ENCODE results near the gene HSF5. TPM values are rescaled to one million over a fixed set of nuclear protein-coding genes. Genes with fewer than 3 reads are reported as not detected.
A peak's percentile ranks its signal among the peaks of the same experiment; 100 is the strongest.

Gene HSF5
- total and polyA plus RNA-seq, 2 of the 13 experiments (the other 11 are each of a cell fraction or from before 2014, with no cell fraction given) = not detected

DNA sequence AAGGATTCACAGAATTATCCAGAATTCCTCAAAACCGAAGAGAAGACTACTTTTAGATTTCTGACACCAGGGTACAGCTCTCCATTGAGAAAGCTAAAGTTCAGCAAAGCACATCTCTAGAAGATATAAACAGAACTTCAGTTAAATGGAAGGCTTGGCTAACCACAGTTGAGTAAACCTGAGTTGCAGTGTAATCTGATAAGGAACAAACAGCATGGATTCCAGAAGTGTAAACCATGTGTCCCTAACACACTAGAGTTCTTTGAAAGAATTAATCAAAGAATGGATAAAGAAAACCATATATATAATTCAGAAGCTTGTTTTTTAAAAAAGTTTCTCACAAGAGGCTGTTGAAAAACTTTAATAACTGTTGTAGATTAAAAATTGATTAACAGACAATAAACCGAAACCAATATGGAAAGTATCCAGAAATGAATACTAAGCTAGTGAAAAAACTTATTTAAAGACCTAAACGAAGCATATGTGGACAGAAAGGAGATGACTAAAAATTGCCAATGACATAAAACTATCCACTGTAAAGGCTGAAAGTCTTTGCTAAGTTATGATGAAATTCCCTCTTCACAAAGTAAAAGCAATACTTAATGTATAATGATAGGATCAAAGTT is 75.1 kb downstream of the HSF5 start (continued):
- peak; percentile 30; the same call in 1 of the 2 replicates for TF ChIP-seq SMC3 (IDR thresholded peaks at IDR 0.05; ENCODE audit: low read length)
- peak in 1 of 2 experiments; percentile 57; a peak in 2 of 4 replicates for TF ChIP-seq KLF16 (CRISPR knock-in tag; IDR thresholded peaks at IDR 0.05)
- TF ChIP-seq FOXO1 (CRISPR knock-in tag; IDR thresholded peaks at IDR 0.05) = peak; percentile 59; the same call in 1 of the 2 replicates
- TF ChIP-seq, protein P1, sequence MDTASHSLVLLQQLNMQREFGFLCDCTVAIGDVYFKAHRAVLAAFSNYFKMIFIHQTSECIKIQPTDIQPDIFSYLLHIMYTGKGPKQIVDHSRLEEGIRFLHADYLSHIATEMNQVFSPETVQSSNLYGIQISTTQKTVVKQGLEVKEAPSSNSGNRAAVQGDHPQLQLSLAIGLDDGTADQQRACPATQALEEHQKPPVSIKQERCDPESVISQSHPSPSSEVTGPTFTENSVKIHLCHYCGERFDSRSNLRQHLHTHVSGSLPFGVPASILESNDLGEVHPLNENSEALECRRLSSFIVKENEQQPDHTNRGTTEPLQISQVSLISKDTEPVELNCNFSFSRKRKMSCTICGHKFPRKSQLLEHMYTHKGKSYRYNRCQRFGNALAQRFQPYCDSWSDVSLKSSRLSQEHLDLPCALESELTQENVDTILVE (CRISPR knock-in tag; IDR thresholded peaks at IDR 0.05) = 0 out of 2 replicates have a peak, but pooled peaks have one; percentile 50
- TF ChIP-seq PCBP2 (optimal IDR thresholded peaks at IDR 0.05; ENCODE audit: low read depth, low read length, poor library complexity, severe bottlenecking) = no peak
- TF ChIP-seq RELA (CRISPR knock-in tag; IDR thresholded peaks at IDR 0.05) = no peak
- no peak for TF ChIP-seq PHF20 (CRISPR knock-in tag; IDR thresholded peaks at IDR 0.05)
- peak; percentile 65 for TF ChIP-seq RBM22 (optimal IDR thresholded peaks at IDR 0.05; ENCODE audit: low read length)
- TF ChIP-seq ZNF83 (CRISPR knock-in tag; IDR thresholded peaks at IDR 0.05; ENCODE audit: borderline replicate concordance) = no peak
- no peak for TF ChIP-seq FOXP1 (IDR thresholded peaks at IDR 0.05)
- peak; percentile 88 for TF ChIP-seq FOXP1 (CRISPR knock-in tag; IDR thresholded peaks at IDR 0.05)
- TF ChIP-seq ZFP36 (IDR thresholded peaks at IDR 0.05; ENCODE audit: borderline replicate concordance, low read depth, low read length, partially characterized antibody) = no peak
- 0 out of 2 replicates have a peak, but pooled peaks have one; percentile 47 for TF ChIP-seq ELF4 (CRISPR knock-in tag; IDR thresholded peaks at IDR 0.05; ENCODE audit: borderline replicate concordance)
- TF ChIP-seq, protein P2, sequence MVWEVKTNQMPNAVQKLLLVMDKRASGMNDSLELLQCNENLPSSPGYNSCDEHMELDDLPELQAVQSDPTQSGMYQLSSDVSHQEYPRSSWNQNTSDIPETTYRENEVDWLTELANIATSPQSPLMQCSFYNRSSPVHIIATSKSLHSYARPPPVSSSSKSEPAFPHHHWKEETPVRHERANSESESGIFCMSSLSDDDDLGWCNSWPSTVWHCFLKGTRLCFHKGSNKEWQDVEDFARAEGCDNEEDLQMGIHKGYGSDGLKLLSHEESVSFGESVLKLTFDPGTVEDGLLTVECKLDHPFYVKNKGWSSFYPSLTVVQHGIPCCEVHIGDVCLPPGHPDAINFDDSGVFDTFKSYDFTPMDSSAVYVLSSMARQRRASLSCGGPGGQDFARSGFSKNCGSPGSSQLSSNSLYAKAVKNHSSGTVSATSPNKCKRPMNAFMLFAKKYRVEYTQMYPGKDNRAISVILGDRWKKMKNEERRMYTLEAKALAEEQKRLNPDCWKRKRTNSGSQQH (CRISPR knock-in tag; IDR thresholded peaks at IDR 0.05; ENCODE audit: low read depth) = peak; percentile 71; the same call in 1 of the 2 replicates
- TF ChIP-seq, protein P3, sequence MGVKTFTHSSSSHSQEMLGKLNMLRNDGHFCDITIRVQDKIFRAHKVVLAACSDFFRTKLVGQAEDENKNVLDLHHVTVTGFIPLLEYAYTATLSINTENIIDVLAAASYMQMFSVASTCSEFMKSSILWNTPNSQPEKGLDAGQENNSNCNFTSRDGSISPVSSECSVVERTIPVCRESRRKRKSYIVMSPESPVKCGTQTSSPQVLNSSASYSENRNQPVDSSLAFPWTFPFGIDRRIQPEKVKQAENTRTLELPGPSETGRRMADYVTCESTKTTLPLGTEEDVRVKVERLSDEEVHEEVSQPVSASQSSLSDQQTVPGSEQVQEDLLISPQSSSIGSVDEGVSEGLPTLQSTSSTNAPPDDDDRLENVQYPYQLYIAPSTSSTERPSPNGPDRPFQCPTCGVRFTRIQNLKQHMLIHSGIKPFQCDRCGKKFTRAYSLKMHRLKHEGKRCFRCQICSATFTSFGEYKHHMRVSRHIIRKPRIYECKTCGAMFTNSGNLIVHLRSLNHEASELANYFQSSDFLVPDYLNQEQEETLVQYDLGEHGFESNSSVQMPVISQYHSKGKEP (CRISPR knock-in tag; IDR thresholded peaks at IDR 0.05) = no peak
- TF ChIP-seq, protein P4, sequence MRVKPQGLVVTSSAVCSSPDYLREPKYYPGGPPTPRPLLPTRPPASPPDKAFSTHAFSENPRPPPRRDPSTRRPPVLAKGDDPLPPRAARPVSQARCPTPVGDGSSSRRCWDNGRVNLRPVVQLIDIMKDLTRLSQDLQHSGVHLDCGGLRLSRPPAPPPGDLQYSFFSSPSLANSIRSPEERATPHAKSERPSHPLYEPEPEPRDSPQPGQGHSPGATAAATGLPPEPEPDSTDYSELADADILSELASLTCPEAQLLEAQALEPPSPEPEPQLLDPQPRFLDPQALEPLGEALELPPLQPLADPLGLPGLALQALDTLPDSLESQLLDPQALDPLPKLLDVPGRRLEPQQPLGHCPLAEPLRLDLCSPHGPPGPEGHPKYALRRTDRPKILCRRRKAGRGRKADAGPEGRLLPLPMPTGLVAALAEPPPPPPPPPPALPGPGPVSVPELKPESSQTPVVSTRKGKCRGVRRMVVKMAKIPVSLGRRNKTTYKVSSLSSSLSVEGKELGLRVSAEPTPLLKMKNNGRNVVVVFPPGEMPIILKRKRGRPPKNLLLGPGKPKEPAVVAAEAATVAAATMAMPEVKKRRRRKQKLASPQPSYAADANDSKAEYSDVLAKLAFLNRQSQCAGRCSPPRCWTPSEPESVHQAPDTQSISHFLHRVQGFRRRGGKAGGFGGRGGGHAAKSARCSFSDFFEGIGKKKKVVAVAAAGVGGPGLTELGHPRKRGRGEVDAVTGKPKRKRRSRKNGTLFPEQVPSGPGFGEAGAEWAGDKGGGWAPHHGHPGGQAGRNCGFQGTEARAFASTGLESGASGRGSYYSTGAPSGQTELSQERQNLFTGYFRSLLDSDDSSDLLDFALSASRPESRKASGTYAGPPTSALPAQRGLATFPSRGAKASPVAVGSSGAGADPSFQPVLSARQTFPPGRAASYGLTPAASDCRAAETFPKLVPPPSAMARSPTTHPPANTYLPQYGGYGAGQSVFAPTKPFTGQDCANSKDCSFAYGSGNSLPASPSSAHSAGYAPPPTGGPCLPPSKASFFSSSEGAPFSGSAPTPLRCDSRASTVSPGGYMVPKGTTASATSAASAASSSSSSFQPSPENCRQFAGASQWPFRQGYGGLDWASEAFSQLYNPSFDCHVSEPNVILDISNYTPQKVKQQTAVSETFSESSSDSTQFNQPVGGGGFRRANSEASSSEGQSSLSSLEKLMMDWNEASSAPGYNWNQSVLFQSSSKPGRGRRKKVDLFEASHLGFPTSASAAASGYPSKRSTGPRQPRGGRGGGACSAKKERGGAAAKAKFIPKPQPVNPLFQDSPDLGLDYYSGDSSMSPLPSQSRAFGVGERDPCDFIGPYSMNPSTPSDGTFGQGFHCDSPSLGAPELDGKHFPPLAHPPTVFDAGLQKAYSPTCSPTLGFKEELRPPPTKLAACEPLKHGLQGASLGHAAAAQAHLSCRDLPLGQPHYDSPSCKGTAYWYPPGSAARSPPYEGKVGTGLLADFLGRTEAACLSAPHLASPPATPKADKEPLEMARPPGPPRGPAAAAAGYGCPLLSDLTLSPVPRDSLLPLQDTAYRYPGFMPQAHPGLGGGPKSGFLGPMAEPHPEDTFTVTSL (CRISPR knock-in tag; IDR thresholded peaks at IDR 0.05; ENCODE audit: borderline replicate concordance) = 0 out of 2 replicates have a peak, but pooled peaks have one; percentile 20
- no peak for TF ChIP-seq GABPA (IDR thresholded peaks at IDR 0.05; ENCODE audit: low read depth, low read length)
- TF ChIP-seq GABPA (CRISPR knock-in tag; IDR thresholded peaks at IDR 0.05; ENCODE audit: low read depth) = peak; percentile 42; the same call in 1 of the 2 replicates

Data from HepG2 (cell line).